Measurements from ENCODE around the gene PADI4. TPM values are rescaled to one million over a fixed set of nuclear protein-coding genes. Genes with fewer than 3 reads are reported as not detected.
A peak's percentile ranks its signal among the peaks of the same experiment; 100 is the strongest.

The PADI4 gene
- total RNA-seq, 1 experiment from 2014 or later: not detected

- no peaks in the 10 kb centered on the region for H3K9me3 ChIP-seq (replicated peaks)
- H3K27ac ChIP-seq: no peak overlapping the region
- no peaks in the 10 kb centered on the region for H3K36me3 ChIP-seq
- DNase-seq (ENCODE audit: low read depth in 1 of 2, low spot score in 2 of 2): no peak
- H3K4me3 ChIP-seq: no peak overlapping the region
- peaks cover 11% of the 10 kb centered on the region for H3K27me3 ChIP-seq (replicated peaks)
- no peaks in the 10 kb centered on the region for H3K4me1 ChIP-seq (replicated peaks)
Observed at GRCh38 chr1:17372955-17373354, 65.0 kb downstream of the PADI4 start.

GRCh38 chr1:17375651-17376050 lies 67.7 kb downstream of the PADI4 start:
- no peaks in the 10 kb centered on the region for H3K9me3 ChIP-seq (replicated peaks)
- H3K36me3 ChIP-seq: no peaks in the 10 kb centered on the region
- no peak for DNase-seq (ENCODE audit: low read depth in 1 of 2, low spot score in 2 of 2)
- no peak overlapping the region for H3K27ac ChIP-seq
- H3K4me3 ChIP-seq: no peak overlapping the region
- no peaks in the 10 kb centered on the region for H3K4me1 ChIP-seq (replicated peaks)
- H3K27me3 ChIP-seq (replicated peaks): peaks cover 16% of the 10 kb centered on the region

GRCh38 chr1:17377325-17377953 lies 69.4 kb downstream of the PADI4 start:
- H3K27ac ChIP-seq: no peak overlapping the region
- no peak for DNase-seq (ENCODE audit: low read depth in 1 of 2, low spot score in 2 of 2)
- no peaks in the 10 kb centered on the region for H3K36me3 ChIP-seq
- no peaks in the 10 kb centered on the region for H3K9me3 ChIP-seq (replicated peaks)
- H3K27me3 ChIP-seq (replicated peaks): peaks cover 24% of the 10 kb centered on the region
- no peaks in the 10 kb centered on the region for H3K4me1 ChIP-seq (replicated peaks)
- H3K4me3 ChIP-seq: no peak overlapping the region

GRCh38 chr1:17381161-17381560 lies 73.2 kb downstream of the PADI4 start:
- Histone ChIP-seq H3K27ac (no peak overlapping the region), H3K9me3 (replicated peaks) (no peaks in the 10 kb centered on the region), H3K36me3 (no peaks in the 10 kb centered on the region), H3K4me3 (no peak overlapping the region), H3K27me3 (replicated peaks) (peaks cover 19% of the 10 kb centered on the region), H3K4me1 (replicated peaks) (no peaks in the 10 kb centered on the region)
- no peak for DNase-seq (ENCODE audit: low read depth in 1 of 2, low spot score in 2 of 2)

GRCh38 chr1:17392199-17392740 lies 84.3 kb downstream of the PADI4 start:
- no peaks in the 10 kb centered on the region for H3K36me3 ChIP-seq
- no peaks in the 10 kb centered on the region; the same call in 1 of the 2 replicates for H3K9me3 ChIP-seq (replicated peaks)
- H3K4me1 ChIP-seq (replicated peaks): no peaks in the 10 kb centered on the region
- no peak for DNase-seq (ENCODE audit: low read depth in 1 of 2, low spot score in 2 of 2)
- H3K27me3 ChIP-seq (replicated peaks): peaks cover 3% of the 10 kb centered on the region; the same call in 1 of the 2 replicates
- no peak overlapping the region for H3K27ac ChIP-seq
- H3K4me3 ChIP-seq: no peak overlapping the region

- H3K27me3 ChIP-seq (replicated peaks): no peaks in the 10 kb centered on the region
- H3K36me3 ChIP-seq: no peaks in the 10 kb centered on the region
- no peaks in the 10 kb centered on the region; the same call in 1 of the 2 replicates for H3K9me3 ChIP-seq (replicated peaks)
- no peak overlapping the region for H3K4me3 ChIP-seq
- DNase-seq (ENCODE audit: low read depth in 1 of 2, low spot score in 2 of 2): no peak
- no peak overlapping the region for H3K27ac ChIP-seq
- no peaks in the 10 kb centered on the region for H3K4me1 ChIP-seq (replicated peaks)
Observed at GRCh38 chr1:17393230-17393629, 85.2 kb downstream of the PADI4 start.

GRCh38 chr1:17397910-17398695 lies 90.1 kb downstream of the PADI4 start:
- no peak overlapping the region for H3K27ac ChIP-seq
- no peaks in the 10 kb centered on the region for H3K36me3 ChIP-seq

GRCh38 chr1:17400725-17401341 lies 92.8 kb downstream of the PADI4 start:
- no peak for DNase-seq (ENCODE audit: low read depth in 1 of 2, low spot score in 2 of 2)
- H3K9me3 ChIP-seq (replicated peaks): no peaks in the 10 kb centered on the region
- no peaks in the 10 kb centered on the region for H3K27me3 ChIP-seq (replicated peaks)
- no peak overlapping the region for H3K4me3 ChIP-seq
- peaks cover 2% of the 10 kb centered on the region; the same call in 1 of the 2 replicates for H3K4me1 ChIP-seq (replicated peaks)
- peaks cover 3% of the 10 kb centered on the region for H3K36me3 ChIP-seq
- no peak overlapping the region for H3K27ac ChIP-seq

More at GRCh38 chr1:17397910-17398695, 90.1 kb downstream of the PADI4 start:
- Histone ChIP-seq H3K9me3 (replicated peaks) (no peaks in the 10 kb centered on the region; the same call in 1 of the 2 replicates), H3K27me3 (replicated peaks) (no peaks in the 10 kb centered on the region), H3K4me1 (replicated peaks) (no peaks in the 10 kb centered on the region), H3K4me3 (no peak overlapping the region)
- DNase-seq (ENCODE audit: low read depth in 1 of 2, low spot score in 2 of 2): no peak

GRCh38 chr1:17401841-17402240 lies 93.8 kb downstream of the PADI4 start:
- H3K9me3 ChIP-seq (replicated peaks): no peaks in the 10 kb centered on the region

GRCh38 chr1:17403081-17403480 lies 95.1 kb downstream of the PADI4 start:
- Histone ChIP-seq H3K4me1 (replicated peaks) (peaks cover 5% of the 10 kb centered on the region; the same call in 1 of the 2 replicates), H3K27me3 (replicated peaks) (no peaks in the 10 kb centered on the region), H3K36me3 (peaks cover 18% of the 10 kb centered on the region), H3K9me3 (replicated peaks) (no peaks in the 10 kb centered on the region), H3K27ac (no peak overlapping the region), H3K4me3 (no peak overlapping the region)
- DNase-seq (ENCODE audit: low read depth in 1 of 2, low spot score in 2 of 2): no peak

More at GRCh38 chr1:17401841-17402240, 93.8 kb downstream of the PADI4 start:
- H3K27ac ChIP-seq: no peak overlapping the region
- no peak overlapping the region for H3K4me3 ChIP-seq
- no peaks in the 10 kb centered on the region for H3K27me3 ChIP-seq (replicated peaks)
- DNase-seq (ENCODE audit: low read depth in 1 of 2, low spot score in 2 of 2): peak in 1 of 2 experiments; percentile 37
- H3K36me3 ChIP-seq: peaks cover 11% of the 10 kb centered on the region
- H3K4me1 ChIP-seq (replicated peaks): peaks cover 5% of the 10 kb centered on the region; the same call in 1 of the 2 replicates

- Histone ChIP-seq H3K4me1 (replicated peaks) (peaks cover 5% of the 10 kb centered on the region; the same call in 1 of the 2 replicates), H3K27me3 (replicated peaks) (no peaks in the 10 kb centered on the region), H3K9me3 (replicated peaks) (no peaks in the 10 kb centered on the region), H3K4me3 (no peak overlapping the region), H3K27ac (no peak overlapping the region), H3K36me3 (peaks cover 22% of the 10 kb centered on the region)
- DNase-seq (ENCODE audit: low read depth in 1 of 2, low spot score in 2 of 2): no peak
Observed at GRCh38 chr1:17404034-17404684, 96.2 kb downstream of the PADI4 start.

- Histone ChIP-seq H3K4me1 (replicated peaks) (peaks cover 5% of the 10 kb centered on the region; the same call in 1 of the 2 replicates), H3K27ac (no peak overlapping the region), H3K9me3 (replicated peaks) (no peaks in the 10 kb centered on the region), H3K36me3 (peaks cover 28% of the 10 kb centered on the region), H3K27me3 (replicated peaks) (no peaks in the 10 kb centered on the region), H3K4me3 (no peak overlapping the region)
- no peak for DNase-seq (ENCODE audit: low read depth in 1 of 2, low spot score in 2 of 2)
Observed at GRCh38 chr1:17404820-17405219, 96.8 kb downstream of the PADI4 start.
